T-helper 2 cell treated with Interferon-gamma antibody and Interleukin-4, amounts not matched to agents 100 ng/mL and 5 ng/mL, for 36 hours (primary cell): ENCODE data around the gene SNTG2. TPM values are rescaled to one million over a fixed set of nuclear protein-coding genes. Genes with fewer than 3 reads are reported as not detected.
"Not testable (repeated sequence)": the region's sequence is repeated elsewhere in the genome, so short reads cannot be mapped to it uniquely, and the experiment has no call there.

Experiments used
- intact Hi-C: fragments of 100-400 bp; cut with micrococcal nuclease; formaldehyde crosslinking; loops from one replicate; pipeline ENCODE4 v1.15.1; 2023
- total RNA-seq: library from RNA; stranded (reverse); gene quantifications from 2 replicates; pipeline ENCODE4 v1.2.3, GENCODE V29; 2022

The SNTG2 gene
- total RNA-seq, 1 donor from 2014 or later, result 0.57 TPM

DNA sequence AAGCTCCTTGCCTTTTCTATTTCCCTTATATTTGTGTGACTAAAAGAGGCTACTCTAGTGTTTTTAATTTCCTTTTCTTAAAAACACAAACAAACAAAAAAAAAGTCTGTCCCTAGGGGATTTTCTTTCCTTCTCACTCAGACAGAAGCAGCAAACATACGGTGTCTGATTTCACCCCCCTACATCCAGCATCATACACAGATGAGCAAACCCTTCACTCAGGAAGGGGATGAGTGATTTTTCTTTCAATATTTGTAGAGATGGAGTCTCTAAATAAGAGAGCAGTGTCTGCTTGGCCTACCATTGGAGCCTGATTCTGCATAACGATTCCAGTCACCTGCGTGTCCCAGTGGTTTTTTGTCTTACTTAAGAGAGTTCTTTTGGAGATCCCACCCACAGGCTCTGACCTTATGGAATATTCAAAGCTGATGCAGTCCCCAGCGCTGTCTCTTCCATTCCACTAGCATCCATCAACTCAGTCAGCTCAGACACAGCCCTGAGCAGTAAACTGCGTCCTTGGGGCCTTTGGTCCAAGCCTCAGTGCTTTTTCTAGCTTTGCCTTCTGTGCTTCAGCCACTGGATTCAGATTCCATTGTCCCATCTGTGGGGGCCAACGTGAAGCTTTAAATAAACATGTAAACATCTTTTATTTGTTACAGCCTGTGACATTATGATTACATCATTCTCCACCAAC, 410.1 kb downstream of the SNTG2 start:
- intact Hi-C loops, result no loop called here

DNA sequence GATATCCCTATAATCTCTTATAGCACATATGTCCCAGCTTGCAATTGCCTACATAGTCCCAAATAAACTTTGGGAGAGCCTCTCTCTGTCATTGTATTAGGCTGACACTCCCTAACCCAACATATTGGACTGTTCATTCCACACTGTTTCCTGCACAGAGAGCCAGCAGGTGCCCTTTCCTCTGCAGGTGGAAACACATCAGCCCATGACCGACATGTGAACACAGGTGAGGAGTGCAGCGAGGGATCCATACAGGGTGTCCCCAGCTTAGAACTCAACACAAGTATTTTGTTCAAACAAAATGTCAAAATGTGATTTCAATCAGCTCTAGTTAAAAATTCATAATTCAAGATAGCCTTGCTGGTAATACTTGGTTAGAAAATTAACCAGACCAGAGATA, 412.7 kb downstream of the SNTG2 start:
- intact Hi-C loops, result no loop called here

DNA sequence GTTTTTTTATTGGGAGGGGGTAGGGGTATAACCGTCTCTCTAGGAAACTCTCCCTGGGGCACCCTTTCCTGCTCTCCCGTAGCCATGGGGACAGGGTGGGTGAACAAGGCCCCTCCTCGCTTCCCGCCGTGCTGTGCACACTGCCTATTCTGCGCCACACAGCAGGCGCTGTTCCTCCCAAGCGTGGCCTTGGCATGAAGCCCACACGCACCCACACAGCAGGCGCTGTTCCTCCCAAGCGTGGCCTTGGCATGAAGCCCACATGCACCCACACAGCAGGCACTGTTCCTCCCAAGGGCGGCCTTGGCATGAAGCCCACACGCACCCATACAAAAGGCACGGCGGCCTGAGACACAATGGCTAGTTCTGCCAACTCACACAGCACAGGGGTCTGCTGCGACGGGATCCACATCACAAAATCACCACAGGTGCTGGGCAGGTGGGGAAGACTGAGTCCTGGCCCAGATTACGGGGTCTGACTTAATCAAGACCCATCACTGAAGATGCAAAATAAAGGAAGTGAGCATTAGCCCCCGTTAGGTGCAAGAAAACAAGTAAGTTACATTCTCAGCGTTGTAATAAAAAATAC, 416.0 kb downstream of the SNTG2 start:
- intact Hi-C loops, result no loop called here

DNA sequence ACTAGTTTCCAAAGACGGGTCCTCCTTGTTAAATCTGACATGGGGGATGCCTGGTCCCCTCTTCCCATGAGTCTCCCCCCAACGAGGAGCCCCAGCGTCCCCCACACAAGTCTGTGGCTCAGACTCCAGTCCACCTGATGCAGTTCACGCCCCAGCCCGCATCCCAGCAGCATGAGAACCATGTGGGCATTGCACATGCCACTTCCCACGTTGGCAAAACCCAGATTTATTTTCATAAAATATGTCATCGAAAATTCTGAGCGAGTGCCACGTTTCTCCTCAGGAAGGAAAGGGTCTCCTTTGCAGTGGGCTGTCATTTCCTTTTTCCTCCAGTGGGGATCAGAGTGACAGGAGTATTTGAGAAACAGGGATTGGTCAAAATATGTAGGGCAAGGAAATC, 417.0 kb downstream of the SNTG2 start:
- intact Hi-C loops, result no loop called here

DNA sequence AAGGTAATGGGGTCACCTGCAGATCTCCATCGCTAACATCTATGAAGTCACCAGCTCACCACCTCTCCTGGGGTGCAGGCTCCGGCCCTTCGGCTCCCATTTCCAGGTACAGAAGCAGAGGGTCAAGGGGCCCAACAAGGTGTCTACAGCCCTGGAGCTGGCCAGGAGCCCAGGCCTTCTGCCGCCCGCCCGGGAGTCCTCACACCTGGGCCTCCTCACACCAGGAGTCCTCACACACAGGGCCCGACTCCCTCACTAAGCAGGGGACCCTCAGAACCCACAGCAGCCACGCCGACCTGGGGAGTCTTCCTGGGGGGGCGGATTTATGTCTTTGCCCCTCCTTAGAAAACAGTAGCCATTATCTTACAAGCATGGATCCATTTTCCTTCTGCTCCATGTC, 419.3 kb downstream of the SNTG2 start:
- intact Hi-C loops, result no loop called here

DNA sequence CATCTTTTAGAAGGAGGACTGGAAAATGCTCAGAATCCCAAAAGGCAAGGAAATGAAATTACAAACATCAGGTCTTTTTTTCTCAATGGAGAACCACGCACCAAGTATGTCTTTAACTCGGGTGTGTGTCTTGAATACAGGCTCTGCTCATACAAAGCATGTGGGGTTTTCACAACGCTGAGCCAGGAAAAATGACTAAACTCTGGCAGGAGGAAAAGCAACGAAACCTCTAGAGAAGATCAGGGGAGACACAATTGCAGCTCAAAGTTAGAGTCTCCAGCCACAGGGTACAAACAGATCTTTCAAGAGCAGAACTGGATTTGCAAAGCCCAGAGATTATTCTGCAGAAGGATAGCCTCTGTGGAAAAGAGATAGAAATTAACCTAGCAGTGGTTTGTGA, 419.8 kb downstream of the SNTG2 start:
- intact Hi-C loops, result no loop called here

DNA sequence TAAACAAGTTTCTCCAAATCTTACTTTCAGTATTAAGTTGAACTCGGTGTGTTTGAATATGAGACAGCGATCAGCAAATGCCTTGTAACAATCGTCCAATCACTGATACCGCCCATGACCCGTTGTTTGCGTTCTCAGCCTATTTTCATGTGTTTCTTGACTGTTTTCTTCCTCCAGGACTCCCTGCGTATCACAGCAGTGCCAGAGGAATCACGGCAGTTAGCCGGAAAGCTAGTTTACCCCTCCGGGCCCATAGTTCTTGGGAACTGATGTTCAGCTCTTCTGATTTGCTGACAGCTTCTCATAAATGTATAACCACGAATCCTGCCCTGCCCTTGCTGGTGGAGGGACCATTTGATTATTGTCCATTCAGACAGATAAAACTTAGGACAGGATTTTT, 420.4 kb downstream of the SNTG2 start:
- intact Hi-C loops, result no loop called here

DNA sequence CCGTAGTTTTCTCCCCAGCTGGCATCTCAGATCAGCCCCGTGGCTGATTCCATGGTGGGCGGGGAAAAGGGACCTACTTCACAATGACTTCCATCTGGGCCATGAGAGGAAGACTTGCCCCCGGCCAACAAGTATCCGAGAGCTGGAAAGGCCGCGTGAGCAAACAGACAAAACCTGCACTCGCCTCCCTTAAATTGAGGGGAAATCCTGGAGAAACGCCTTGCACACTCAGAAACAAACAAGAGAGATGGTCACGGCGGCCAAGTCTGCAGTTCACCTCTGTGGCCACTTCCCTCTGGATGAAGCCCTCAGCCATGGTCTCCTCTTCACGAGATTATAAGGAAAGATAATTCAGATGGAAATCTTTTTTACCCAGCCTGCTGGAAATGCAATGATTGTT, 423.2 kb downstream of the SNTG2 start:
- intact Hi-C loops, result no loop called here

DNA sequence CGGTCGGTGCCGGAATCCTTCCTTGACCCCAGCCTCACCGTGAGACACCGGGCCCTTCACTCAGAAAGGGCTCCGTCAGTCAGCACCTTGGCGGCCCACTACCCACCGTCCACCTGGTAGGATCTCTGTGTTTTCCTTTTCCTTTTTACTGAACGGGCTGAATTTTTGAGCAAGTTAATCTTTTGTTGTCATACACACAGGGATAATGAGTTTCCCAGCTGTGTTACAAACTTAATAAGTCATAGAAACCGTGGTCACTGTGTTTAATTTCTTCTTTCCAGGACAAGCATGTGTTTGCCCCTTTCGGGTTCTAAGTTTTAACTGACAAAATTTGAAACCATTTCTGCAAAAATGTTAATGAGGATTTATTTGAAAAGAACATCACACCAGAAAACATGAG, 423.6 kb downstream of the SNTG2 start:
- intact Hi-C loops, result no loop called here

DNA sequence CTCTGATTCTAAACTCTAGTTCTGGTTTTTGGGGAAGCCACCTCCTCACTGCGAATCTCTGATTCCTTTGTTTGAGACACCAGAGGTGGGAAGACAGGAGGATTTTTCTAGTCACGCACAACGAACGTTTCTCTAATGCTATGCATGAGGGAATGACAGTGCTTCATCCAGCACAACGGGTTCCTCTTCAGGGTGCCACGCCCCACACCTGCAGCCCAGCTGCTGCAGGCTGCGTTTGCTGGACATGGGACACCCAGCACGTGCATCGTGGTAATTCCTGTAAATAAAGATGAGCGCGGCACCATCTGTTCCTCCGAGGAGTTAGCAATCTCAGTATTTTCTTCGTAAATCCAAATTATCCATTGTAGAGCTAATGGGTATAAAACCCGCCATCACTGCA, 425.1 kb downstream of the SNTG2 start:
- intact Hi-C loops, result no loop called here

DNA sequence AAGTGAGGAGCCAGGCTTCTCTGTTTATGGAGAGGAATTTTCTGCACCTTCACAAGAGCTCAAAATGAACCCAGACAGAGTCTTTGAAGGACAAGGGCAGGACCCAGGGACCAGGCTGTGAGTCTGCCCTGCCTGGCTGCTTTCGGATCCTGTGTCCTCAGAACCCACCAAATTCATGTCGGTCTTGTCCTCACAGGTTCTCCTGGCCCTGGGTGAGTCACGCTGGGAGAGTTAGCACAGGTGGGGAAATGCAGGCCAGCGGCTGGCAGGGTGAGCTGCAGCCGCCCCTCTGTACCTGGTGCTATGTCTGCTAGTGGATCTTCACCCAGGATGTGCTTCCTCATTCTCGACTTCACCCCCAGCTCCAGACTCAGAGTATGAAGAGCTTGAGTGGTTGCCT, 426.8 kb downstream of the SNTG2 start:
- intact Hi-C loops, result no loop called here

DNA sequence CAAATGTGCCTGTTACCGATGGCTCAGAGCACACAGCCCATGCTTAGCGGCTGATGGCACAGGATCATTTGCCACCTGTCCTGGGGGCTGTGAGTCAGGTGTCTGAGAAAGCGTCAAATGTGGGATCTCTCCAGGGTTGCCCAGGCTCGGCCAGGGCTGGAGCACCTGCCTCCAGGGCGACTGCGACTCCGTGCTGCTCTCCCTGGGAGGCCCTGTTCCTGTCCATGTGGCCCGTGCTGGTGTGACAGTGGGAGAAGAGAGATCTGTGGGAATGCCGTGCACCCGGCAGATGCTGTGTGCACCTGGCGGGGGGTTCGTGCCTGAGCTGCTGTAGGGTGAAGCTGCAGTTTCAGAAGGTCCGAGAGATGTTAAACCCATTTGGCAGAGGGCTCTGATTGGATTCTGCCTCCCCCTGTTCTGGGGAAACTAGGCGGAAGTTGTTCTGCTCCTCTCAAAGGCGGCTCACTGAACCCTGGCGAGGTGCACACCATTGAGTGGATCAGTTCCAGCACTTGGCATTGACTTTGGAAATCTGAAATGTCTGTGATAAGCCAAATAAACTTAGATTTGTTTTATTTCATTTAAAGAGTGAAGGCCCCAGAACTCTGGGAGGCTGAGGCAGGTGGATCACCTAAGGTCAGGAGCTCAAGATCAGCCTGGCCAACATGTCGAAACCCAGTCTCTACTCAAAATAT, 428.0 kb downstream of the SNTG2 start:
- intact Hi-C loops, result no loop called here

DNA sequence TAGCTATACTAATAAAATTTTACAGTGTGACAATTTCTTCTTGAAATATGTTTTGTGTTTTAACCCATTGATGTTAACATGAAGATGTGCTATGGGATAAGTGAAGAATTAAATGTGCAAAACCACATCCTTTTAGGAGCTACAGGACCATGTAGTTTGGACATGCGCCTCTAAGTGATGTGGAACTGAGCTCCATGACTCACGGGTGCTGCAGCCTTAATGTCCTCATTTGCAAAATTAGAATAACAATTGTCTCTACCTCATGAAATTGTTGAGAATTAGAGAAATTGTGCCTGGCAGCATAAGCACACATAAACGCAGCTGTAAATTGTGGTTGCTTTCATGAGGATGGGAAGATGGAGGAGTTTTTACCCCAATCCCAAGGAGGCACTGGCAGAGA, 431.0 kb downstream of the SNTG2 start:
- intact Hi-C loops, result no loop called here

DNA sequence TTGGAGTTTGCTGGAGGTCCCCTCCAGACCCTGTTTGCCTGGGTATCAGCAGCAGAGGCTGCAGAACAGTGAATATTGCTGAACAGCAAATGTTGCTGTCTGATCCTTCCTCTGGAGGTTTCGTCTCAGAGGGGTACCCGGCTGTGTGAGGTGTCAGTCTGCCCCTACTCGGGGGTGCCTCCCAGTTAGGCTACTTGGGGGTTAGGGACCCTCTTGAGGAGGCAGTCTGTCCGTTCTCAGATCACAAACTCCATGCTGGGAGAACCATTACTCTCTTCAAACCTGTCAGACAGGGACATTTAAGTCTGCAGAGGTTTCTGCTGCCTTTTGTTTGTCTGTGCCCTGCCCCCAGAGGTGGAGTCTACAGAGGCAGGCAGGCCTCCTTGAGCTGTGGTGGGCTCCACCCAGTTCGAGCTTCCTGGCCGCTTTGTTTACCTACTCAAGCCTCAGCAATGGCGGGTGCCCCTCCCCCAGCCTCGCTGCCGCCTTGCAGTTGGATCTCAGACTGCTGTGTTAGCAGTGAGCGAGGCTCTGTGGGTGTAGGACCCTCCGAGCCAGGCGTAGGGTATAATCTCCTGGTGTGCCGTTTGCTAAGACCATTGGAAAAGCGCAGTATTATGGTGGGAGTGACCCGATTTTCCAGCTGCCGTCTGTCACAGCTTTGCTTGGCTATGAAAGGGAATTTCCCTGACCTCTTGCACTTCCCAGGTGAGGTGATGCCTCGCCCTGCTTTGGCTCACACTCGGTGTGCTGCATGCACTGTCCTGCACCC, 437.5 kb downstream of the SNTG2 start:
- intact Hi-C loops, result not testable (repeated sequence)

DNA sequence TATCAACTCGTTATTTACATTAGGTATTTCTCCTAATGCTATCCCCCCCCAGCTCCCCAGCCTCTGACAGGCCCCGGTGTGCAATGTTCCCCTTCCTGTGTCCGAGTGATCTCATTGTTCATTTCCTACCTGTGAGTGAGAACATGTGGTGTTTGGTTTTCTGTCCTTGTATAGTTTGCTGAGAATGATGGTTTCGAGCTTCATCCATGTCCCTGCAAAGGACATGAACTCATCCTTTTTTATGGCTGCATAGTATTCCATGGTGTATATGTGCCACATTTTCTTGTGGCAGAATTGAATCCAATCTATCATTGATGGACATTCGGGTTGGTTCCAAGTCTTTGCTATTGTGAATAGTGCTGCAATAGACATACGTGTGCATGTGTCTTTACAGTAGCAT, 439.5 kb downstream of the SNTG2 start:
- intact Hi-C loops, result not testable (repeated sequence)

DNA sequence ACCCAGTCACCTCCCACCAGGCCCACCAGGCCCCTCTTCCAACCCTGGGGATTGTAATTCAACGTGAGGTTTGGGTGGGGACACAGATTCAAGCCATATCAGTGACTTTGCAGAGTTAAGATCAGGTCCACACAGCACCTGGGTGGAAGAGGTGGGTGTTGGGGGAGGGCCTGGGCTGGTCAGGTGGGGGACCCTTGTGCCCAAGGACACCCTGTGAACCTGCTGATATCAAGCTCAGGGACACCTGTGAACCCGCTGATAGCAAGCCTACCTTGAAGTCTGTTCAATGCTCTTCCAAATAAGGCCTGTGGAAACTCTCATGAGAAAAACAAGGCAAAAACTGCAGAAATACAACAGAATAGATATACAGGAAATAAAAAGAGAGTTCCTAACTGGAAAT, 442.7 kb downstream of the SNTG2 start:
- intact Hi-C loops, result no loop called here

DNA sequence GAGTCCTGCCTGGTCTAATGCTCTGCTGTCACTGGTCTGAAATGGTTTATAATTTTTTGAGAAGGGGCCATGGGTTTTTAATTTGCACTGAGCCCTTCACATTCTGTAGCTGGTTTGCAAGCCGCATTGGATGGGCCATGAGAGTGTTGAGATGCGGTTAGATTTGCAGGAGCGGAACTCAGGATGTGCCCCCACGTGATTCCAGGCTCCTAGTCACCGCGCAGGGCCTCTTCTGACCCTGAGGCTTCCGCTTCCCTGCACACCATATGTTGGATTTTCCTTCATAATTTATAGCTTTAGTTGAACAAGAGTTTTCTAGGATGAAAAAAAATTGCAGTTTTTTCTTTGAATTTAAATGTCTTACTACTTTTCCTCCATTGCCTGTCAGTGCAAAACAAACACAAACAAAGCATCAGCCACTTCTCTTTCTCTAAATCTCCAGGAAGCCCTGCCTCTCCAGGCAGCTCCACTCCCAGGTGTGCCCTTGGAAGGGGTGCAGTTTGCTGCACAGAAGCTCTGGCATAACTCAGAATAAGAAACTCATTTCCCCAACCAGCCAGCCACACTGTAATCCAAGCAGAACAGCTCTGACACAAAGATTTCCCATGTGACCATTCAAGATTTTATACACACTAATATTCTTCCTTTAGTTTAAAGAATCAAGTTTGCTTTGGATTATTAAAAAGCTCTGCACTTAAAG, 444.2 kb downstream of the SNTG2 start:
- intact Hi-C loops, result no loop called here

DNA sequence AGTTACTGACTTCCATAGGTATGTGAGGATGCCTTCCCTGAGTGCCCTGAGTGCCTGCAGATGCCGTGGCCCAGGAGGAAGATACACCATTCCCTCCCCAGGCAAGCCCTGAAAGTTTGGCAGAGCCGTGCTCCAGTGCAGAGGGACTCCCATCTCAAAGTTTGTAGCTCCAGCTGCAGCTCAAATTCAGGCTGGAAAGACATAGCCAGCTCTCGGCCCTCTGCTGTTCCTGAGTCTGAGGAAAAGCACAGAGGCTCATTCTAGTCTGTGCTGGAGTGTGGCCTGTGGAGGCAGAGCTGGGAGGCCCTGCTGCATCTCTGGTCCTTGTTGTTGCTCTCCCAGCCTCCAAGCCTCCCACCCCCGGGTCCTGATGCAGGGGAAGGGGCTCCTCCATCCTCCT, 446.7 kb downstream of the SNTG2 start:
- intact Hi-C loops, result no loop called here

DNA sequence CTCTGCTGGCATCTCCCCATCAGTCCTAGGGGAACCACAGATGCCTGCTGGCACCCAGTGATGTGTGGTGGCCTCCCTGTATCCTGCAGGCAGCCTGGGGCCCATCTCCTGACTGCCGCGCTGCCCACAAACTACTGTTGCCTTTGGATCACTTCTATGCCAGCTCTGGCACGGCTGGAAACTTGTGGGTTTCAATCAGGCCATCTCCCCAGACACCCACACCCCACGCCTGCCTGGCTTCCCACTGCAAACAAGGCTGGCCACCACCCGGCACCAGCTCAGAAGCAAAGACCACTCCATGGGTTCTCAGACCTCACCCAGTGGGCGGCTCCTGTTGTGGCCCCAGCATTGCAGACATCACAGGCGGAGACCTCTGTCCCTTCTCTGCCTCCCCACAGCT, 447.5 kb downstream of the SNTG2 start:
- intact Hi-C loops, result no loop called here

DNA sequence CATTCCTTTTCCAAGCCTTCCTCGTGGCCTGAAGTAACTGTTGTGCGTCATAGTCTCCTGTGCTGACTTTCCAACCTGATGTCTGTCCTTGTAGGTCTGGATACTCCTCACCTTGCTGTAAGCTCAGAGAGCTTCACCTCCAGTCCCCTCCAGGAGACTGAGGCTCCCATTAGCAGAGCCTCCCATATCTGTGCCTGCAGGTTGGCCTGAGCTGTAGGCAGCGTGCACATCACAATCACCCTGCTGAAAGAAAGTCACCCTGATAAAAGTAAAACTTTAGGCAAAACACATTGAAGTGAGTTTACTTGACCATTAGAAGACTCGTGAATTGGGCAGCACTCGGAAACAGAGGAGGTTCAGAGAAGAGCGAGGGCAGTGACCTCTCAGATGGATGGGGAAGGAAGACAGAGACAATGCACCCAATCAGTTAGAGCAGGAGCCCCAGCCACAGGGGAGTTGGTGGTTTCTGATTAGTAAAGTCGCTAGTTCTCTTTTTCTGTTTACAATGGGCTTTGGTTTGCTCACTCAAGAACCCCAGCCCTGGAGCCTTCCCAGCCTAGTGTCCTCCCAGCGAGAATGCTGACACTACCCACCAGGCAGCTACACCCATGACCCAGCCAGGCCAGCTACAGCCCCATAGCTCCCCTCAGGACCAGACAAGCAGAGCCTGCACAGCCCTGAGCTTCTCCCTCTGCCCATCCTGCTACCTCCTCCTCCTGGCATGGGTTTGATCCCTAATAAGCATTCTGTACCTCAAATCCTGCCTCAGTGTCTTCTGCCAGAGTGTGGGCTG, 450.5 kb downstream of the SNTG2 start:
- intact Hi-C loops, result no loop called here

DNA sequence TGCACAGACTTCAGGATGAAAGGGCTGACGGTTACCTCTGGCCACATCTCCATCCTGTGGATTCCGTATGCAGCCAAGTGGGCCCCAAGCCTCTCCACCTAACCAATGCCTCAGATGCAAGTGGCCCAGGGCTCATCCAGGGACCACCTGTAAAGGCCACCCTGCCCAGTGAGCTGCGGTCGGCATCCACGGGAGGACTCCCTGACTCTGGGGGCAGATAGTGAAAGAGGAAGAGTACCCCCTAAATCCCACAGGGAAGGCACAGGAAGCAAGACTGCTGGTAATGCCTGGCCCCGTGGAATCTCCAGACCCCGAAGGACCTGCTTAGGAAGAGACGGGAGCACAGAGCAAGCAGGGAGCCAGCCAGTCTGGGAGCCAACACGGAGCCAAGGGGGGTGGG, 451.4 kb downstream of the SNTG2 start:
- intact Hi-C loops, result no loop called here
